ENCODE measurements around the gene LRMDA. TPM values are rescaled to one million over a fixed set of nuclear protein-coding genes. Genes with fewer than 3 reads are reported as not detected.

LRMDA gene
- polyA plus RNA-seq, 2 of the 4 experiments (the other 2 are of a cell fraction): 4.6 to 5.2 TPM

- H3K4me2 ChIP-seq: no peak overlapping the region
- no peak for ATAC-seq
Observed at GRCh38 chr10:76403912-76404311, 972.5 kb downstream of the LRMDA start.

DNA sequence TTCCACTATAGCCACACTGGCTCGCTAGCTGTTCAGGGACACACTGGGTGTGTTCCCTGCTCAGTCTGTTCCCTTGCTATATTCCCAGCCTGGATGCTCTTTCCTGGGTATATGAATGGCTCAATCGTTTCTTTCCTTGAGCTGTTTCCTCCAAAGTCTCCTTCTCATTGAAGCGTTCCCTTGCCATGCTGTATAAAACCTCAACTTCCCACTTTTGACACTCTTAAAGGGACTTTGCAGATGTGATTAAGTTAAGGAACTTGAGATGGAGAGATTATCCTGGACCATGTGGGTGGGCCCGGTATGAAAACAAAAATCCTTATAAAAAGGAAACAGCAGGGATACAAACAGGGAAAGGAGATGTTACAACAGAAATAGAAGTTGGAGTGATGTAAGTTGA, 973.1 kb downstream of the LRMDA start:
- FAIRE-seq (no peak), DNase-seq (ENCODE audit: low read depth in 1 of 2, low spot score in 1 of 2) (no peak), ATAC-seq (no peak)
- no peak overlapping the region for H3K4me2 ChIP-seq
- no peaks in the 10 kb centered on the region for H3K9me3 ChIP-seq
- ChIA-PET POLR2A (no interaction called here), CTCF (no interaction called here)
- no peak overlapping the region for H3K4me3 ChIP-seq
- 35% methylated on average over 4 of the region's 4 CpGs for WGBS (ENCODE audit: missing lambda C conversion rate)
- H3K4me1 ChIP-seq: no peaks in the 10 kb centered on the region
- TF ChIP-seq, protein P1, sequence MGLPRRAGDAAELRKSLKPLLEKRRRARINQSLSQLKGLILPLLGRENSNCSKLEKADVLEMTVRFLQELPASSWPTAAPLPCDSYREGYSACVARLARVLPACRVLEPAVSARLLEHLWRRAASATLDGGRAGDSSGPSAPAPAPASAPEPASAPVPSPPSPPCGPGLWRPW (IDR thresholded peaks at IDR 0.05): no peak
- TF ChIP-seq JUN (IDR thresholded peaks at IDR 0.05) (no peak), CHD2 (IDR thresholded peaks at IDR 0.05; ENCODE audit: low read length, partially characterized antibody) (no peak), MAFK (IDR thresholded peaks at IDR 0.05; ENCODE audit: partially characterized antibody) (no peak), FOSB (CRISPR knock-in tag; IDR thresholded peaks at IDR 0.05) (no peak), HOXB5 (CRISPR knock-in tag; IDR thresholded peaks at IDR 0.05) (no peak), NR3C1 (IDR thresholded peaks at IDR 0.05) (no peak)
- TF ChIP-seq, protein P2, sequence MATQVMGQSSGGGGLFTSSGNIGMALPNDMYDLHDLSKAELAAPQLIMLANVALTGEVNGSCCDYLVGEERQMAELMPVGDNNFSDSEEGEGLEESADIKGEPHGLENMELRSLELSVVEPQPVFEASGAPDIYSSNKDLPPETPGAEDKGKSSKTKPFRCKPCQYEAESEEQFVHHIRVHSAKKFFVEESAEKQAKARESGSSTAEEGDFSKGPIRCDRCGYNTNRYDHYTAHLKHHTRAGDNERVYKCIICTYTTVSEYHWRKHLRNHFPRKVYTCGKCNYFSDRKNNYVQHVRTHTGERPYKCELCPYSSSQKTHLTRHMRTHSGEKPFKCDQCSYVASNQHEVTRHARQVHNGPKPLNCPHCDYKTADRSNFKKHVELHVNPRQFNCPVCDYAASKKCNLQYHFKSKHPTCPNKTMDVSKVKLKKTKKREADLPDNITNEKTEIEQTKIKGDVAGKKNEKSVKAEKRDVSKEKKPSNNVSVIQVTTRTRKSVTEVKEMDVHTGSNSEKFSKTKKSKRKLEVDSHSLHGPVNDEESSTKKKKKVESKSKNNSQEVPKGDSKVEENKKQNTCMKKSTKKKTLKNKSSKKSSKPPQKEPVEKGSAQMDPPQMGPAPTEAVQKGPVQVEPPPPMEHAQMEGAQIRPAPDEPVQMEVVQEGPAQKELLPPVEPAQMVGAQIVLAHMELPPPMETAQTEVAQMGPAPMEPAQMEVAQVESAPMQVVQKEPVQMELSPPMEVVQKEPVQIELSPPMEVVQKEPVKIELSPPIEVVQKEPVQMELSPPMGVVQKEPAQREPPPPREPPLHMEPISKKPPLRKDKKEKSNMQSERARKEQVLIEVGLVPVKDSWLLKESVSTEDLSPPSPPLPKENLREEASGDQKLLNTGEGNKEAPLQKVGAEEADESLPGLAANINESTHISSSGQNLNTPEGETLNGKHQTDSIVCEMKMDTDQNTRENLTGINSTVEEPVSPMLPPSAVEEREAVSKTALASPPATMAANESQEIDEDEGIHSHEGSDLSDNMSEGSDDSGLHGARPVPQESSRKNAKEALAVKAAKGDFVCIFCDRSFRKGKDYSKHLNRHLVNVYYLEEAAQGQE (IDR thresholded peaks at IDR 0.05): no peak
- no peak overlapping the region for H3K27ac ChIP-seq

More at GRCh38 chr10:76403912-76404311, 972.5 kb downstream of the LRMDA start:
- no peak overlapping the region for H3K4me3 ChIP-seq
- no peak overlapping the region for H3K27ac ChIP-seq
- TF ChIP-seq POLR2A (IDR thresholded peaks at IDR 0.05; ENCODE audit: low read length) (no peak), KDM1A (IDR thresholded peaks at IDR 0.05; ENCODE audit: low read depth) (no peak), NR3C1 (IDR thresholded peaks at IDR 0.05) (no peak), EP300 (IDR thresholded peaks at IDR 0.05) (no peak), POLR2AphosphoS2 (conservative IDR thresholded peaks at IDR 0.05; ENCODE audit: low read length) (no peak), CBX2 (IDR thresholded peaks at IDR 0.05; ENCODE audit: borderline replicate concordance, low read depth) (no peak), CEBPB (IDR thresholded peaks at IDR 0.05) (no peak), TP53 (CRISPR knock-in tag; IDR thresholded peaks at IDR 0.05) (no peak), ZSCAN20 (CRISPR knock-in tag; IDR thresholded peaks at IDR 0.05) (no peak), KDM5A (IDR thresholded peaks at IDR 0.05) (no peak), ZC3H11A (IDR thresholded peaks at IDR 0.05) (no peak), GATA3 (IDR thresholded peaks at IDR 0.05; ENCODE audit: borderline replicate concordance) (no peak)
- TF ChIP-seq, protein P2 (IDR thresholded peaks at IDR 0.05): no peak
- CTCF ChIA-PET: no interaction called here
- DNase-seq (ENCODE audit: low read depth in 1 of 2, low spot score in 1 of 2) (no peak), FAIRE-seq (no peak)
- POLR2A ChIA-PET: no interaction called here
- no peaks in the 10 kb centered on the region for H3K4me1 ChIP-seq
- no peaks in the 10 kb centered on the region for H3K9me3 ChIP-seq
- 63% methylated on average over 4 of the region's 4 CpGs for WGBS (ENCODE audit: missing lambda C conversion rate)

Data from A549 (cell line).